Embryonic facial prominence (tissue), 1 donor: Measurements from ENCODE around the gene DPP7.
"Not testable (repeated sequence)": the region's sequence is repeated elsewhere in the genome, so short reads cannot be mapped to it uniquely, and the experiment has no call there.

Experiments
- DNase-seq: peaks from one replicate; pipeline ENCODE4 v3.0.0-alpha.2; 2016; ENCODE audit errors: extremely low spot score

Gene DPP7

GRCh38 chr9:137148242-137148641 lies 33.7 kb upstream of the DPP7 start:
- DNase-seq: no peak

- no peak for DNase-seq
Observed at GRCh38 chr9:137147793-137148160, 33.2 kb upstream of the DPP7 start.

DNA sequence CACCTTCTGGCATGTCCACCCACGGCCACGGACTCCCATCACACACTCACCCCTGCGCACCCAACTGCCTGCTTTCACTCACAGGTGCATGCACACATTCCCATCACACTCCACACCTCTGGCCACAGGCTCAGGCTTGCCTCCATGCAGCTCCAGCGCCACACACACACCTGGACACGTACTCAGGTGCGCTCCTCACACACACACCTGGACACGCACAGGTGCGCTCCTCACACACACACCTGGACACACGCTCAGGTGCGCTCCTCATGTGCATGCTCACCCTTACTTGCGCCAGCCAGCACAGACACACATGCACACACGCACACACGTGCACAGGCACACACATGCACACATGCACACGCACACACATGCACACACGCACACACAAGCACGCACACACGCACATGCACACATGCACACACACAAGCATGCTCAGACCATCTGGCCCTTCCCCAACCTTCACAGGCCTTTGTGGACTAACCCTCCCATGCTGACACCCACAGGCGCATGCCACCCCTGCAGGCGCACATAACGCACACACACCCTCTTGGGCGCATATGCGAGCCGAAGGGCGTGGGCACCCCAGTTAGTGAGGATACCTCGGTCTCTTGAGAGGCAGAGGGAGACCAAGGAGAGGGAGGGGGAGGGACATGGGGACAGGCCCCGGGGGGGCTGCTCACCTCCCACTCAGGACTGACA lies 32.7 kb upstream of the DPP7 start:
- DNase-seq: no peak

- DNase-seq: no peak
Observed at GRCh38 chr9:137146527-137146918, 32.0 kb upstream of the DPP7 start.

- no peak for DNase-seq
Observed at GRCh38 chr9:137145731-137146526, 31.4 kb upstream of the DPP7 start.

GRCh38 chr9:137143459-137143858 lies 28.9 kb upstream of the DPP7 start:
- DNase-seq: no peak

- DNase-seq: no peak
Observed at GRCh38 chr9:137141976-137142936, 27.7 kb upstream of the DPP7 start.

GRCh38 chr9:137141050-137141810 lies 26.7 kb upstream of the DPP7 start:
- no peak for DNase-seq

DNA sequence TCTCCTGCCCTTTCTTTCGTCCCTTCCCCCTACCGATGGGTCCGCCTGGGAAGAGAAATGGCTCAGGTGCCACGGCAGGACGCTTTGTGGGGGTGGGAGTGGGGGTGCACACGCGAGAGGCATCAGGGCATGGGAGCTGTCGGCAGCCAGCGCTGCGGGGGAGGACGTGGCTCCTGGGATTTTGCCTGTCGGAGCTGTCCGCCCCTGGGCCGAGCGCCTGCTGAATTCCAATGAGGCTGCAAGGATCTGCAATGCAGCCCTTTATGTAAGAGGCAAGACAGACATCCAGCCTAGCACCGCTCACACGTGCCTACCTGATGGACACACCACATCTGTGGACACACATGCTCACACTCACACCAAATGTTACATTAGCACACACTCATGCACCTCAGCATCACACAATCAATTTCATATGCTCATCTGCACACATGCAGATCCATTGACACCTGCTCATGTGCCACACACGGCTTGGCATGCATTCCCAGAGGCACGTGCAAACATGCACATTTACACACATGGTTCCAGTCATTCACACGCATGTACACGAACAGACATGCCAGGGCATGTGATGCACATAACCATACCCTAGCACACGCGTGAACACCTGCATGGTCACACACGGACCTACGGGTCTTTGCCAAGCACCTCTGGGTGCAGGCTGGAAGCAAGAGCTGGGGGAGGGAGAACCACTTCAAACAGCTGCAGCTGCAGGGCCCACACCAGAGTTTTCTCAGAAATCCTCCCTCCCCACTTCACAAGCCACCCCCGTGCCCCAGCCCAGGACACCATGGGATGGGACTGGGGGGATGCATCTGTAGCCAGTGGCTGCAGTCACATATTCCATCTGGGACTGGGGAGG lies 25.8 kb upstream of the DPP7 start:
- DNase-seq: no peak

DNA sequence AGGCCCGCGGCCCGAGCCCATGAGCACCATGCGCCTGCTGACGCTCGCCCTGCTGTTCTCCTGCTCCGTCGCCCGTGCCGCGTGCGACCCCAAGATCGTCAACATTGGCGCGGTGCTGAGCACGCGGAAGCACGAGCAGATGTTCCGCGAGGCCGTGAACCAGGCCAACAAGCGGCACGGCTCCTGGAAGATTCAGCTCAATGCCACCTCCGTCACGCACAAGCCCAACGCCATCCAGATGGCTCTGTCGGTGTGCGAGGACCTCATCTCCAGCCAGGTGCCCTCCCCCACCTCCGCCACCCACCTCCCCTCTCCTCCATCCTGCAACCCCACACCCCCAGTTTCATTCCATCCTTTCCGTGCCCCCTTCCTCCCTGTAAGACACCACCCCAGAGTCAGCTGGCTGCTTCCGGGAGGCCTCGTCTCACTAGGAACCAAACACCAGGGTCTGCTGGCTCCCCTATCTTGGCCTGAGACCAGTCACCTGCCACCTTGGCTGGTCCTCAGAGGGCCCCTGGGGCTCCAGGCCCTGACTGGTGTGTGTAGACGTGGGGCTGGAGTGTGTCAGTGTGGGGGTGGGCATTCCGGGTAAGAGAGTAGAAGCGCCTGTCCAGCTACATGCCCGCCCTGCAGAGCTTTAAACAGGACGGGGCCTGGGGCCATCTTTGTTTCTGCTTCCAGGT lies 25.1 kb upstream of the DPP7 start:
- DNase-seq: no peak

DNA sequence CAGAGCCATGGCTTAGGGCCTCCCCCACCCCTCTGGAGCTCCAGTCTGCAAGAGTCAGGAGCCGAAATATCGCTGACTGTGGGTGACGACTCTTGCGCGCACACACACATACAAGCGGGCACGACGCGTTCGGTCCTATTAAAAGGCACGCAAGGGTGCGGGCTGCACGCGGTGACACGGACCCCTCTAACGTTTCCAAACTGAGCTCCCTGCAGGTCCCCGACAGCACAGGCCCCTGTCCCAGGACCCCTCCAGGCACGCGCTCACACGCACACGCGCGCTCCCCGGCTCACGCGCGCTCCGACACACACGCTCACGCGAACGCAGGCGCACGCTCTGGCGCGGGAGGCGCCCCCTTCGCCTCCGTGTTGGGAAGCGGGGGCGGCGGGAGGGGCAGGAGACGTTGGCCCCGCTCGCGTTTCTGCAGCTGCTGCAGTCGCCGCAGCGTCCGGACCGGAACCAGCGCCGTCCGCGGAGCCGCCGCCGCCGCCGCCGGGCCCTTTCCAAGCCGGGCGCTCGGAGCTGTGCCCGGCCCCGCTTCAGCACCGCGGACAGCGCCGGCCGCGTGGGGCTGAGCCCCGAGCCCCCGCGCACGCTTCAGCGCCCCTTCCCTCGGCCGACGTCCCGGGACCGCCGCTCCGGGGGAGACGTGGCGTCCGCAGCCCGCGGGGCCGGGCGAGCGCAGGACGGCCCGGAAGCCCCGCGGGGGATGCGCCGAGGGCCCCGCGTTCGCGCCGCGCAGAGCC lies 24.4 kb upstream of the DPP7 start, which contains the start of gene GRIN1:
Gene GRIN1, plus strand, starts transcription at position 433 of the 746 bp plus-strand sequence. CDS start 333 bp downstream, outside the sequence.
- no peak for DNase-seq

DNA sequence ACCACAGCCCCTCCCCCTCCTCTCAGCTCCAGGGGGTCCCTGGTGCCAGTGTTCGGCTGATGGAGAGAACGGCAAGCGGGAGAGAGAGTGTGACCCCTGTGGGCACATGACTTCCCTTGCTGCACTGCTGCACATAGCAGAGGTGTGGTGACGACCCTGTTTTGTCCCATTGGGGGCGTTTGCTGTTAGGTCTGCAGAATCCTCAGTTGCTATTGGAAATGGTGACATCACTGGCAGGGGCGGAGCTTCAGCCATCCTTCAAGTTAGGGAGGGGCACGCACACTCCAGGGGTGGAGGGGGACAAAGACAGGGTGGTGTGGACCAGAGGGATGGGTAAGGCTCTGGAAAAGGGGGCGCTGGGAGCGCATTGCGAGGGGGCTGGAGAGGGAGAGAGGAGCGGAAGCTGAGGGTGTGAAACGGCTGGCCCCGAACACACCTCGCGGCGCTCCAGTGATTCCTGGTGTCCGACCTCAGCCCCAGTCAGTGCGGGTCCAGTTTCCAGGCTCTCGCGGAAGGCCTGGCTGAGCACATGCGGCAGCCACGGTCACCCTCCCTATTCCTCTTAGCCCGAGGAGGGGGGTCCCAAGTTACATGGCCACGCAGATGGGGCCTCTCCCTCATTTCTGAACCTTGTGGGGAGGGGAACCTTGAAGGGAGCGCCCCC lies 23.7 kb upstream of the DPP7 start:
- no peak for DNase-seq

DNA sequence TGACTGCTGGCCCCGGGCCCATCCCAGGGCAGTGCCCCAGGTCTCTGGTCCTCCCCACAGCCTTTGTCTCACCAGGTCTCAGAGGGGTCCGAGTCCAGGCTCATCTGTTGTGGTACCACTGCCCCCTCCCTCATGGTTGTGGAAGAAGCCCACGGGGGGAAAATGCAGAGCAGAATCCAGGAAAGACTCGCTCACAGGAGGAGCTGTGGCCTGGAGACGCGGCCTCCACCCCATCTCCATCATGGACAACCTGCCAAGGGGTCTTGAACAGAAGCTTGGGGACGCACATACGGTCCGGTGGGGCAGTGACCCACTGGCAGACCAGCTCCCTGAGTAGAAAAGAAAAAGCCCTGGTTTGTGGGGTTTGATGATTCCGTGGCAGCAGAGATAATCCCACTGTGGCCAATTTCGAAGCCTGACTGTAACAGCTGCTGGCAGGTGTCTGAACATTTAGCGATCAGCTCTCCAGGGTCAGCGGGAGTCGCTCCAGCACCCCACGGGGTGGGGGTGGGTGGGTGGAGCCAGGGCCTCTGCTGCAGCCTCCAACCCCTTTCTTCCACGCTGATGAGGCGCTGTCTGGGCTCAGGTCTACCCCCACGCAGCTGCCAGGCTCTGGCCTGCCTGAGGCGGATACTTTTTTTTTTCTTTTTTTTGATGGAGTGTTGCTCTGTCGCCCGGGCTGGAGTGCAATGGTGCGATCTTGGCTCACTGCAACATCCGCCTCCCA lies 22.5 kb upstream of the DPP7 start:
- DNase-seq: no peak

DNA sequence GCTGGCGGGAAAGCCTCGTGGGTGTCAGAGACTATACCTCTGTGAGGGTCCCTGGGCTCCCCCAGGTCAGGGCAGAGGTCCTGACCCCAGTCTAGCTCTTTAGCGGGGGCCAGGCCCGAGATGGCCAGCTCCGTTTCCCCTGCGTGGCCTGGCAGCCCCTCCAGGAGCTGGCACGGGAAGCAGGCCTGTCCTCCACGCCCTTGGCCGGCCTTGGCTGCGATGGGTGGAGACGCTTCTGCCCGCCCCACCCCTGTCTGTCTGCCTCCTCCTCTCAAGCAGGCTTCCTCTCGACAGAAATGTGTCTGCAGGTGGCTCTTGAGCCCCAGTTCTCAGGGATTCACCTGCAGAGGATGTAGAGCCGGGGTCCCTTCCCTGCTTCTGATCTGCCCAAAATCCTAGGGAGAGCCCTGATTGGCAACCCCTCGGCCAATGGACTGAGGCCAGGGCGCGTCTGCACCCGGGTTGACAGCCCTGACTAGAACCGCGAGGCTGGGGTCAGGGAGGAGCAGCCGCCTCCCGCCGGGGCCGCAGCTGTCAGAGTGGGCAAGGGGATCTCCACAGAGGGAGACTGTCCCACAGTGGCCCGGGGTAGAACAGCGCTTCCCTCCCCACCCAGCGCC lies 21.8 kb upstream of the DPP7 start:
- DNase-seq: no peak

DNA sequence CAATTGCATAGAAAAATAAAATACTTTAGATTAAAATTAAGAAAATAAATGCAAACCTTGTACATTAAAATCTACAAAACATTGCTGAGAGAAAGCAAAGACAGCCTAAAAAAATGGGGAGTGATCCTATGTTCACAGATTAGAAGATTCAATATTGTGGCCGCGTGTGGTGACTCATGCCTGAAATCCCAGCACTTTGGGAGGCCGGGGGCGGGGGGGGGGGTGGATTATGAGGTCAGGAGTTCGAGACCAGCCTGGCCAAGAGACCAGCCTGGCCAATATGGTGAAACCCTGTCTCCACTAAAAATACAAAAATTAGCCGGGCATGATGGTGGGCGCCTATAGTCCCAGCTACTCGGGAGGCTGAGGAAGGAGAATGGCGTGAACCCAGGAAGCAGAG lies 20.6 kb upstream of the DPP7 start:
- not testable (repeated sequence) for DNase-seq

- DNase-seq: no peak
Observed at GRCh38 chr9:137134191-137134590, 19.7 kb upstream of the DPP7 start.

DNA sequence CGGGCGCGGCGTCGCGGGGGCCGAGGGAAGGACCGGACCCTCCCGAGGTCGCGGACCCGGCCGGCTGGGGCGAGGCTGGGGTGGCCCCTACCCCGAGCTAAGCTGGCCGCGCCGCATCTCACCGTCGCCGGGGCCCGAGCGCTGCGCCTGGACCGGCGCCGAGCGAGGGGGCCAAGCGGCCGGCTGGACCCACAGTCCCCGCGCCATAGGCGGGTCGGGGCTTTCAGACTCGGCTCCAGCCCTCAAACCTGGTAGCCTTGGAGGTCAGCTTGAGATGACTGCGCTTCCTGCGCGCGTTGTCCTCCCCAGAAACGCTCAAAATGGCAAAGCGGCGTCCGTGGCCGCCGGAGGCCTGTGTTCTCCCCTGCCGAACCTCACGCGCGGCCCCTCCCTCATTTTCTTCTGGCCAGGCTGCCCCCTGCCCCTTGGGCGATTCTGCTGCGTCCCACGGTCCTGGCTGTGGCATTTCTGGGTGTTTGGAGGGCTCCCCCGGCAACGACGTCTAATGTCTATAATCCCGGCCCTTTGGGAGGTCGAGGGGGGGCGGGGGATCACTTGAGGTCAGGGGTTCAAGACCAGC lies 15.7 kb upstream of the DPP7 start:
- no peak for DNase-seq
